ENCODE results near the gene THAP9. TPM values are rescaled to one million over a fixed set of nuclear protein-coding genes. Genes with fewer than 3 reads are reported as not detected.
A peak's percentile ranks its signal among the peaks of the same experiment; 100 is the strongest.

The THAP9 gene
- total and polyA plus RNA-seq, 3 donors from 2014 or later: 18.0 to 29.0 (median 21.7) TPM

DNA sequence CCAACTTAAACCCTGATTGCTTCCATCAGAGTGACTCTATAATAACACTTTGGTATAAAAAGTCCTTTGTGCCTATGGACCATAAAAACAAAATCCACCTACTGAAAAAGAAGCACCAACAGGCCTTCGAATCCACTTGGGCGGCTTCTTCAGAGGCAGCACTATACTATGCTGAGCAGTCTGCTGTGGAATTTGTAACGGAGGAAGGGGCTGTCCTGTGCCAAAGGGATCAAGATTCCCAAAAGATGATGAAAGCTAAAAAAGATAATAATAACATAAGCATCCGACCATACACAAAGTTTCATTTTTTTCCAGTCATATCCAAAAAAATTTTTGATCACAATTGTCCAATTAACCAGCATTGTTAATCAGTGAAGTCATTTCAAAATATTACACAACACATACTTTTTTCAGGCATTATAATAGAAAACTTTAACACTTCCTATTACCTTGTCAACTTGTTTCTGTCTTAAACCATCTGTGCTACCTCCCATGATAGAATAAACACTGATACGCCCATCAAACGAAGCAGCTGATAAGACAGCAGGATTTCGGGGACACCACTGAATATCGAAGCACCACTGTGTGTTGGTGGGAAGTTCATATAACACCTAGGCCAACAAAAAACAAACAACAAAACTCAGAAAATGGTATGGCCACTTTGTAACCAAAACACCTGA is 33.7 kb upstream of the THAP9 start:
- H3K27ac ChIP-seq: no peak overlapping the region
- H3K36me3 ChIP-seq (ENCODE audit: low read depth, missing control alignments): no peaks in the 10 kb centered on the region

DNA sequence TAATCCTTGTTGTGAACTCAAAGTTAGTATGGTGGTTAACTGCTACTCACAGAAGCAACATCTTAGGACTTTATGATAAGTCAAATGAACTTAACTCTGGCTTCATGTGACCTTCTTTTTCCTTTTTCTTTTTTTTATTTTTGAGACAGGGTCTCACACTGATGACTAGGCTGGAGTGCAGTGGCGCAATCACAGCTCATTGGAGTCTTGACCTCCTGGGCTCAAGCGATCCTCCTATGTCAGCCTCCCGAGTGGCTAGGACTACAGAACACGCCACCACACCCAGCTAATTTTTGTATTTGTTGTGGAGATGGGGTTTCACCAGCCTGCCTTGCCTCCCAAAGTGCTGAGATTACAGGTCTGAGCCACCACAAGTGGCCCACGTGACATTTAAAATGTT is 32.0 kb upstream of the THAP9 start:
- no peaks in the 10 kb centered on the region for H3K4me1 ChIP-seq
- 97 to 98% methylated on average over 5 of the region's 5 CpGs for WGBS, 2 donors
- H3K36me3 ChIP-seq (ENCODE audit: low read depth, missing control alignments): no peaks in the 10 kb centered on the region
- H3K27ac ChIP-seq: no peak overlapping the region
- H3K4me3 ChIP-seq: no peak overlapping the region
- no peak for DNase-seq
- TF ChIP-seq, protein P1, sequence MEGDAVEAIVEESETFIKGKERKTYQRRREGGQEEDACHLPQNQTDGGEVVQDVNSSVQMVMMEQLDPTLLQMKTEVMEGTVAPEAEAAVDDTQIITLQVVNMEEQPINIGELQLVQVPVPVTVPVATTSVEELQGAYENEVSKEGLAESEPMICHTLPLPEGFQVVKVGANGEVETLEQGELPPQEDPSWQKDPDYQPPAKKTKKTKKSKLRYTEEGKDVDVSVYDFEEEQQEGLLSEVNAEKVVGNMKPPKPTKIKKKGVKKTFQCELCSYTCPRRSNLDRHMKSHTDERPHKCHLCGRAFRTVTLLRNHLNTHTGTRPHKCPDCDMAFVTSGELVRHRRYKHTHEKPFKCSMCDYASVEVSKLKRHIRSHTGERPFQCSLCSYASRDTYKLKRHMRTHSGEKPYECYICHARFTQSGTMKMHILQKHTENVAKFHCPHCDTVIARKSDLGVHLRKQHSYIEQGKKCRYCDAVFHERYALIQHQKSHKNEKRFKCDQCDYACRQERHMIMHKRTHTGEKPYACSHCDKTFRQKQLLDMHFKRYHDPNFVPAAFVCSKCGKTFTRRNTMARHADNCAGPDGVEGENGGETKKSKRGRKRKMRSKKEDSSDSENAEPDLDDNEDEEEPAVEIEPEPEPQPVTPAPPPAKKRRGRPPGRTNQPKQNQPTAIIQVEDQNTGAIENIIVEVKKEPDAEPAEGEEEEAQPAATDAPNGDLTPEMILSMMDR (IDR thresholded peaks at IDR 0.05): no peak
- TF ChIP-seq POLR2A (IDR thresholded peaks at IDR 0.05): no peak
- H3K27me3 ChIP-seq: no peaks in the 10 kb centered on the region
- intact Hi-C loops (cut with DNase I; ENCODE audit: low total_unique reads): no loop called here
- H3K9me3 ChIP-seq: no peaks in the 10 kb centered on the region

More for the DNA sequence above, 33.7 kb upstream of the THAP9 start:
- Histone ChIP-seq H3K4me1 (no peaks in the 10 kb centered on the region), H3K9me3 (no peaks in the 10 kb centered on the region), H3K27me3 (no peaks in the 10 kb centered on the region), H3K4me3 (no peak overlapping the region)
- TF ChIP-seq, protein P1 (IDR thresholded peaks at IDR 0.05): no peak
- TF ChIP-seq POLR2A (IDR thresholded peaks at IDR 0.05): no peak
- no peak for DNase-seq
- intact Hi-C loops (cut with DNase I; ENCODE audit: low total_unique reads): no loop called here
- WGBS, 2 donors: 81 to 89% methylated on average over 8 of the region's 8 CpGs

DNA sequence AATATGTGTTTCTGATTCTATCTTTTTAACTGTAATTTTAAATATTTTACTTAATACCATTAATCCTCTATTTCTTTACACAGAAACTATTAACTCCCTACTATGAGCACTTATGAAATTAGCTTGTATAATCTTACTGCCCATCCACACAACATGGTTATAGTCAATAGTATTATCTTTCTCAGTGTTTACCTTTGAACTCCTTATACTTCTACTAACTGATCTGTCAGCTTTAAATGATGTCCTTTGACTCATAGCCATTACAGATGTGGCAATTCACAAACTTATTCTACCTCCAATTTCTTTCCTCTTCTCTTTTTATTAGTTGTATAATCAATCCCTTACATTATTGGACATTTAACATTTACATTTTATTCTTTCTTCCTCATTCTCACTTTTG is 15.1 kb upstream of the THAP9 start:
- intact Hi-C loops (cut with DNase I; ENCODE audit: low total_unique reads): no loop called here
- no peak overlapping the region for H3K4me3 ChIP-seq
- H3K27me3 ChIP-seq: no peaks in the 10 kb centered on the region
- no peak for DNase-seq
- H3K4me1 ChIP-seq: peaks cover 18% of the 10 kb centered on the region
- TF ChIP-seq, protein P1 (IDR thresholded peaks at IDR 0.05): no peak
- no peak for TF ChIP-seq POLR2A (IDR thresholded peaks at IDR 0.05)
- no peaks in the 10 kb centered on the region for H3K9me3 ChIP-seq
- H3K36me3 ChIP-seq (ENCODE audit: low read depth, missing control alignments): no peaks in the 10 kb centered on the region
- no peak overlapping the region for H3K27ac ChIP-seq

DNA sequence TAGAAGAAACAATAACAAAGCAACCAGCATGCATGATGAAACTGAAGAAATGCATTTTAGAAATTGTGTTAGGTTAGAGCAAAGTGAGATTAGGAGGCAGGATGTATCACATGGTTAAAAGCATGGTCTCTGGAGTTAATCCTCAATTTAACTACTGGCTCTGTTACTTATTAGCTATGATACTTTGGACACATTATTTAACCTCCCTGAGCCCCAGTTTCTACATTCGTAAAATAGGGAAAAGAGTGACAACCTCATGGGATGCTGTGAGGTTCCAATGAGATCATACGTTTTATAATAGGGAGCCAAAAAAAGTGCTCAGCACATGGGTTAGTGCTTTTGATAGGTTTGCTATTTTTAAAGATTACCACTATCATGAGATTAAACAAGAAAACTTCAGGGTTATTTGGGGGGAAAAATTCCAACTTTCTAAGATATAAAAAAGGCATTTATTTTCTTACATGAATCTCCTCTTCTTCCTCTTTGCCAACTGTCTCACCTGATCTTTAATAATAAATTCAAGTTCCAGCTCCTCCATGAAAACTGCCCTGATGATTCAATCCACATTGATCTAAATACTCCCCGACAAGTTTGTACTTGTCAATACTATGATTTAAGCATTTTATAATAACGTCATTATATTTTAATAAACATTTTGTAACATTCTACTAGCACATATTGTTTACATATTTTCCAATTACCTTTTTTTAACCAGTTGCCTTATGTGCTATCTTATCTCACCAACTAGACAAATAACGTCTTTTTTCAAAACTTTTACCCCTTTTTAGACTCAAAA is 14.2 kb upstream of the THAP9 start:
- 27 to 35% methylated on average over 5 of the region's 5 CpGs for WGBS, 2 donors
- Histone ChIP-seq H3K4me1 (peaks cover 18% of the 10 kb centered on the region), H3K4me3 (no peak overlapping the region), H3K27me3 (no peaks in the 10 kb centered on the region), H3K9me3 (no peaks in the 10 kb centered on the region), H3K36me3 (ENCODE audit: low read depth, missing control alignments) (no peaks in the 10 kb centered on the region), H3K27ac (peak overlapping the region in 1 of 2 donors; percentile 22)
- no peak for TF ChIP-seq POLR2A (IDR thresholded peaks at IDR 0.05)
- TF ChIP-seq, protein P1 (IDR thresholded peaks at IDR 0.05): no peak
- DNase-seq: no peak
- intact Hi-C loops (cut with DNase I; ENCODE audit: low total_unique reads): no loop called here
